Bronchial epithelial cell (primary cell): ENCODE data around the gene SLC25A1. TPM values are rescaled to one million over a fixed set of nuclear protein-coding genes. Genes with fewer than 3 reads are reported as not detected.
A peak's percentile ranks its signal among the peaks of the same experiment; 100 is the strongest.
"Not testable (repeated sequence)": the region's sequence is repeated elsewhere in the genome, so short reads cannot be mapped to it uniquely, and the experiment has no call there.

ENCODE experiments used
- DNase-seq: peaks from one replicate; pipeline ENCODE4 v3.0.0-alpha.2; 2010; ENCODE audit warnings: low read depth
- FAIRE-seq: peaks from 2 replicates; lab custom pipeline; 2011; peaks lifted over from hg19 to GRCh38; lab: Jason Lieb, UNC
- H3K27me3 ChIP-seq: 2 replicates; pipeline ENCODE4 v1.5.1; 2011; ENCODE audit warnings: low read length; ENCODE audit not compliant: control insufficient read depth, insufficient read depth
- H3K36me3 ChIP-seq: 2 replicates; pipeline ENCODE4 v1.5.1; 2011; ENCODE audit warnings: low read length; ENCODE audit not compliant: control insufficient read depth, insufficient read depth
- H3K4me3 ChIP-seq: 2 replicates; pipeline ENCODE4 v1.5.1; 2011; ENCODE audit warnings: mild to moderate bottlenecking, low read depth, low read length, control low read depth
- total RNA-seq: library from RNA; depleted of rRNA; stranded (reverse); fragments of >200 nt; gene quantifications from 2 replicates; pipeline ENCODE4 v1.2.1, GENCODE V29; 2014
- TF ChIP-seq, protein P1 (sequence below): IDR thresholded peaks from 2 replicates; pipeline ENCODE4 v1.5.1; 2011; ENCODE audit warnings: mild to moderate bottlenecking, moderate library complexity, low read length, control low read depth, inconsistent platforms; ENCODE audit not compliant: insufficient read depth, severe bottlenecking

Gene SLC25A1
- total RNA-seq, 1 donor from 2014 or later: 71.6 TPM

DNA sequence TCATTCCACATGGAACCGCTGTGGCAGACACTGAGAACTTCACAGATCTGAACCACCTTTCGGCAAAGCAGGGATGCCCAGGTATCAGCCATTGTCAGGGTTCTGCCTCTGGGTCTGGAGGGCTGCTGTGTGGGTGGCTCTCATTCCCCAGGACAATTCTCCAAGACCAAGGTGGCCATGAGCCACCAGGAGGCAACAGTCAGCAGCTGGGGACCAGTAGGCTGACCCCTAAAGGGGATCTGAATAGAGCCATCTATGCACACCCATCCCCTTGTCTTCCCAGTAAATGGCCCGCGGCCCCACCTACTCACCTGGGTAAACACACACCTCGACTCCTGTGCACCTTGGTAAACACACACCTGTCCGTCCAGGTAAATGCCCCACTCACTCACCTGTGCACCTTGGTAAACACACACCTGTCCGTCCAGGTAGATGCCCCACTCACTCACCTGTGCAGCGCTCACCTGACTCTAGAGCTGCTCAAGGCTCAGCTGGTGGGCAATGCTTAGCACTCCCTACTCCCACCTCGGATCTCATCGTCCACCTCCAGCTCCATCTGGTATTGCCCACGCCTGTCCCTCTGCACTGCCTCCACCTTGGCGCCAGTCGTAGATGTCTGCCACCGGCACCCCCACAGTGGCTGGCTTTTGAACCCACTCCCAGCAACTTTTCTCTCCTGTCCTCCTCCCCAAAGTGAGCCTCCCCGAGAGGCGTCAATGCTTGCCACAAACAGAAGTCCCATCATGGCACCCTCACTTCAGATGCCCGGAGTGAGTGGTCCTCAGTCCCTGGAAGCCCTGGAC is 10.2 kb downstream of the SLC25A1 start:
- Histone ChIP-seq H3K4me3 (no peak overlapping the region), H3K36me3 (no peaks in the 10 kb centered on the region), H3K27me3 (peaks cover 25% of the 10 kb centered on the region)
- FAIRE-seq: no peak
- TF ChIP-seq, protein P1, sequence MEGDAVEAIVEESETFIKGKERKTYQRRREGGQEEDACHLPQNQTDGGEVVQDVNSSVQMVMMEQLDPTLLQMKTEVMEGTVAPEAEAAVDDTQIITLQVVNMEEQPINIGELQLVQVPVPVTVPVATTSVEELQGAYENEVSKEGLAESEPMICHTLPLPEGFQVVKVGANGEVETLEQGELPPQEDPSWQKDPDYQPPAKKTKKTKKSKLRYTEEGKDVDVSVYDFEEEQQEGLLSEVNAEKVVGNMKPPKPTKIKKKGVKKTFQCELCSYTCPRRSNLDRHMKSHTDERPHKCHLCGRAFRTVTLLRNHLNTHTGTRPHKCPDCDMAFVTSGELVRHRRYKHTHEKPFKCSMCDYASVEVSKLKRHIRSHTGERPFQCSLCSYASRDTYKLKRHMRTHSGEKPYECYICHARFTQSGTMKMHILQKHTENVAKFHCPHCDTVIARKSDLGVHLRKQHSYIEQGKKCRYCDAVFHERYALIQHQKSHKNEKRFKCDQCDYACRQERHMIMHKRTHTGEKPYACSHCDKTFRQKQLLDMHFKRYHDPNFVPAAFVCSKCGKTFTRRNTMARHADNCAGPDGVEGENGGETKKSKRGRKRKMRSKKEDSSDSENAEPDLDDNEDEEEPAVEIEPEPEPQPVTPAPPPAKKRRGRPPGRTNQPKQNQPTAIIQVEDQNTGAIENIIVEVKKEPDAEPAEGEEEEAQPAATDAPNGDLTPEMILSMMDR: peak; percentile 12
- no peak for DNase-seq

DNA sequence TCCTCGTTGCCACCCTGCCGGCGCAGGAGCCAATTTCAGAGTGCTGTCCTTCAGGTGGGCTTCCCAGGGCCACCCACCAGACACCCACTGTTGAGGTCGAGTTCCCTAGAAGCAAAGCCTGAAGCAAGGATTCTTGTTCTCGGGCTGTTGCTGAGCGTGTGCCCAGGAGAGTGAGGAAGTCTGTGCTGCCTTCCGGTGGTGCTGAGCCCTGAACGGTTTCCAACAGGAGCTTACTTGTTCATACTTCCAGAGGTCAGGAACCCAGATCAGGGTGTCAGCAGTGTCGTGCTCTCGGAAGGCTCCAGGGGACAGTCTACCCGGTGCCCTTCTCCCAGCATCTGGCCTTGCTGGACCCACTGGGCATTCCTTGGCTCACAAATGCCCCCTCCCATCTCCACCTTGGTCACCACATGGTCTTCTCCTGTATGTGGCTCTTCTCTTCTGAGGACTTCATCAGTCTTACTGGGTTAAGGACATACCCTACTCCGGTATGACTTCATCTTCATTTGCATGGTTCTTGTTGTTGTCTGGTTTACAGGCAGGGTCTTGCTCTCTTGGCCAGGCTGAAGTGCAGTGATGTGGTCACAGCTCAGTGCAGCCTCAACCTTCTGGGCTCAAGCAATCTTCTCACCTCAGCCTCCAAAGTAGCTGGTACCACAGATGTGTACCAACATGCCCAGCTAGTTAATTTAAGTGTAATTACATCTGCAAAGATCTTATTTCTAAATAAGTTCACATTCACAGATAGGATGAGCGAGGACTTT is 11.2 kb downstream of the SLC25A1 start:
- H3K4me3 ChIP-seq: no peak overlapping the region
- peaks cover 25% of the 10 kb centered on the region for H3K27me3 ChIP-seq
- no peaks in the 10 kb centered on the region for H3K36me3 ChIP-seq
- FAIRE-seq: peak; percentile 52
- peak; percentile 5 for DNase-seq
- TF ChIP-seq, protein P1: no peak

DNA sequence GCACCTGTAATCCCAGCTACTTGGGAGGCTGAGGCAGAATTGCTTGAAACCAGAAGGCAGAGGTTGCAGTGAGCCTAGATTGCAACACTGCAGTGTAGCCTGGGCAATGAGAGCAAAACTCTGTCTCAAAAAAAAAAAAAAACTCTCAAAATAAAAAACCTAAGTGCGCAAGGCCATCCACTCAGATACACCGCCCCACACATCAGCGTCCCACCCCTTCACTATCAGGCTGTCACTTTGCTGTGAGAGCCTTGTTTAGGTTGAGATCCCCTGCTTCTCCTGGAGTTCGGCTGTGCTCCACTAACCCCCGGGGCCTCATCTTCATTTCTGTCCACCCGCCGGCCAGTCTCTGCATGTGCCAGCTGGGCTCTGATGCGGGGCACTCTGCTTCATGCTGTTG is 12.1 kb downstream of the SLC25A1 start:
- DNase-seq (no peak), FAIRE-seq (no peak)
- Histone ChIP-seq H3K4me3 (no peak overlapping the region), H3K36me3 (no peaks in the 10 kb centered on the region), H3K27me3 (peaks cover 25% of the 10 kb centered on the region)
- TF ChIP-seq, protein P1: no peak

DNA sequence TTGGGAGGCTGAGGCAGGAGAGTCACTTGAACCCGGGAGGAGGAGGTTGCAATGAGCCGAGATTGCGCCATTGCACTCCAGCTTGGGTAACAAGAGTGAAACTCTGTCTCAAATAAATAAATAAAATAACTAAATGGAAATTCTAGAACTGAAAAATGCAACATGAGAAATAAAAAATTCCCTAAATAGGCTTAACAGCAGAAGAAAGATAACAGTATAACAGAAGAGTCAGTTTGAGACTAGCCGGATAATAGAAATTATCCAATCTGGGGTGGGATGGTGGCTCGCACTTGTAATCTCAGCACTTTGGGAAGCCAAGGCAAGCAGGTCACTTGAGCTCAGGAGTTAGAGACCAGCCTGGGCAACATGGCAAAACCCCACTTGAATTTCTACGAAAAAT is 14.1 kb downstream of the SLC25A1 start:
- TF ChIP-seq, protein P1: no peak
- FAIRE-seq (no peak), DNase-seq (no peak)
- Histone ChIP-seq H3K36me3 (no peaks in the 10 kb centered on the region), H3K4me3 (no peak overlapping the region), H3K27me3 (peaks cover 18% of the 10 kb centered on the region)

DNA sequence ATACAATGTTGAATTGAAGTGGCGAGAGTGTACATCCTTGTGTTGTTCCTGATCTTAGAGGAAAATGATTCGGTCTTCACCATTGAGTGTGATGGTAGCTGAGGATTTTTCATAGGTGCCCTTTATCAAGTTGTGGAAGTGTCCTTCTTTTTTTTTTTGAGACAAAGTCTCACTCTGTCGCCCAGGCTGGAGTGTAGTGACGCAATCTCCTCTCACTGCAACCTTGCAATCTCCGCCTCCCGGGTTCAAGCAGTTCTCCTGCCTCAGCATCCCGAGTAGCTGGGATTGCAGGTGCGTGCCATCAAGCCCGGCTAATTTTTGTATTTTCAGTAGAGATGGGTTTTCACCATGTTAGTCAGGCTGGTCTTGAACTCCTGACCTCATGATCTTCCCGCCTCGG is 19.9 kb downstream of the SLC25A1 start:
- not testable (repeated sequence) for DNase-seq, H3K36me3 ChIP-seq, H3K27me3 ChIP-seq, FAIRE-seq, H3K4me3 ChIP-seq

DNA sequence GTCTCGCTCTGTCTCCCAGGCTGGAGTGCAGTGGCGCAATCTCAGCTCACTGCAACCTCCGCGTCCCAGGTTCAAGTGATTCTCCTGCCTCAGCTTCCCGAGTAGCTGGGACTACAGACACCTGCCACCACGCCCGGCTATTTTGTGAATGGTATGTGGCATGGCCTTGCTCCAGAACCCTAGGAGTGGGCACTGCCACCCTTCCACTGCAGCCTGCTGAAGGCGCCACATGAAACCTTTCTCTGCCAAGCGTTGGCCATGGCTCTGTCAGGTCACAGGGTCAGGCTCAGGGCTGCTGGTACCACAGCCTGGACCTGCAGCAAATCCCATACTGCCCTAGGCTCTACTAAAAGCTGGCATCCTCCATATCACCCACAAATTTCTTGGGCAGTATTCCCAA is 22.4 kb downstream of the SLC25A1 start:
- H3K36me3 ChIP-seq, DNase-seq, FAIRE-seq, H3K4me3 ChIP-seq: not testable (repeated sequence)
- H3K27me3 ChIP-seq: peaks cover 16% of the 10 kb centered on the region
